SK-N-SH (cell line): Measurements from ENCODE around the gene PLA2G1B. TPM values are rescaled to one million over a fixed set of nuclear protein-coding genes. Genes with fewer than 3 reads are reported as not detected.

Experiments used
- CTCF ChIA-PET: fragments of 300-600, 350-600 bp; formaldehyde crosslinking; extraction: SDS; loops from one replicate; lab custom pipeline; 2021; lab: Yijun Ruan, JAX
- POLR2A ChIA-PET: fragments of 350-600 bp; sonication (Branson Sonifier 250); formaldehyde crosslinking; extraction: SDS; loops from one replicate; lab custom pipeline; 2020; ENCODE audit warnings: antibody characterized with exemption, inconsistent platforms; lab: Yijun Ruan, JAX
- DNase-seq: peaks from one replicate; pipeline ENCODE4 v3.0.0; 2012
- H2AFZ ChIP-seq: fragments of 200-600 bp; sonication (generic); 2 replicates; pipeline ENCODE4 v1.8.1; 2016; ENCODE audit warnings: antibody characterized with exemption, mild to moderate bottlenecking, low read depth
- H3F3A ChIP-seq: fragments of 200-600 bp; sonication (generic); replicated peaks from 2 replicates; pipeline ENCODE3; 2016; ENCODE audit warnings: antibody characterized with exemption, mild to moderate bottlenecking; ENCODE audit not compliant: insufficient read depth
- H3K27ac ChIP-seq, 2 experiments: fragments of 200-500 bp in 1 of 2; fragments of 200-600 bp in 1 of 2; sonication (Bioruptor generic) in 1 of 2; sonication (generic), shearing (Covaris generic) in 1 of 2; 2 replicates each; pipeline versions ENCODE4 v1.5.1 to v1.6.1; 2014 to 2016; ENCODE audit warnings: low read depth in 2 of 2, inconsistent platforms in 1 of 2, low read length in 1 of 2, mild to moderate bottlenecking in 1 of 2, mixed read lengths in 1 of 2
- H3K27me3 ChIP-seq: fragments of 200-600 bp; sonication (generic), shearing (Covaris generic); 2 replicates; pipeline ENCODE4 v1.6.1; 2016; ENCODE audit warnings: mixed run types; ENCODE audit not compliant: insufficient read depth
- H3K36me3 ChIP-seq, 2 experiments: fragments of 200-500 bp in 1 of 2; fragments of 200-600 bp in 1 of 2; sonication (Bioruptor generic) in 1 of 2; sonication (generic) in 1 of 2; replicated peaks in 1 of 2; 2 replicates each; pipeline versions ENCODE3 to v1.5.1; 2014 to 2016; ENCODE audit warnings: low read length in 1 of 2, mild to moderate bottlenecking in 1 of 2; ENCODE audit not compliant: insufficient read depth in 2 of 2, control insufficient read depth in 1 of 2
- H3K4me1 ChIP-seq, 2 experiments: fragments of 200-500 bp in 1 of 2; fragments of 200-600 bp in 1 of 2; sonication (Bioruptor generic) in 1 of 2; sonication (generic), shearing (Covaris generic) in 1 of 2; 2 replicates each; pipeline versions ENCODE4 v1.5.1 to v1.6.1; 2014 to 2016; ENCODE audit warnings: low read depth in 1 of 2, low read length in 1 of 2, mixed run types in 1 of 2; ENCODE audit not compliant: insufficient read depth in 2 of 2, control insufficient read depth in 1 of 2
- H3K4me2 ChIP-seq: fragments of 200-600 bp; sonication (generic), shearing (Covaris generic); 2 replicates; pipeline ENCODE4 v1.6.1; 2017; ENCODE audit warnings: mixed run types
- H3K4me3 ChIP-seq, 2 experiments: fragments of 200-500 bp in 1 of 2; fragments of 200-600 bp in 1 of 2; sonication (Bioruptor generic) in 1 of 2; sonication (generic), shearing (Covaris generic) in 1 of 2; 2 replicates each; pipeline versions ENCODE4 v1.5.1 to v1.8.1; 2014 to 2016; ENCODE audit warnings: low read depth in 2 of 2, inconsistent platforms in 1 of 2, low read length in 1 of 2, mild to moderate bottlenecking in 1 of 2, mixed read lengths in 1 of 2, moderate library complexity in 1 of 2
- H3K79me2 ChIP-seq: fragments of 200-600 bp; sonication (generic); 2 replicates; pipeline ENCODE4 v1.8.1; 2017; ENCODE audit warnings: mild to moderate bottlenecking; ENCODE audit not compliant: insufficient read depth
- H3K9ac ChIP-seq: fragments of 200-600 bp; sonication (generic); 2 replicates; pipeline ENCODE4 v1.6.1; 2017; ENCODE audit warnings: mixed run types
- H3K9me2 ChIP-seq: fragments of 200-600 bp; sonication (generic); 2 replicates; pipeline ENCODE4 v1.6.1; 2017; ENCODE audit warnings: mixed run types
- H3K9me3 ChIP-seq: fragments of 200-600 bp; sonication (generic); 2 replicates; pipeline ENCODE4 v1.6.1; 2017; ENCODE audit warnings: mixed run types, mild to moderate bottlenecking, moderate library complexity
- H4K20me1 ChIP-seq: fragments of 200-600 bp; sonication (generic); 2 replicates; pipeline ENCODE4 v1.6.1; 2017; ENCODE audit warnings: mild to moderate bottlenecking, mixed run types; ENCODE audit not compliant: insufficient read depth
- CTCF ChIP-seq: fragments of 200-600 bp; sonication (generic); IDR thresholded peaks from 2 replicates; pipeline ENCODE4 v1.6.1; 2017; ENCODE audit warnings: antibody characterized with exemption, mild to moderate bottlenecking, moderate library complexity
- ELF1 ChIP-seq: IDR thresholded peaks from 2 replicates; pipeline ENCODE4 v1.4.0; 2012
- EZH2phosphoT487 ChIP-seq: fragments of 200-600 bp; sonication (generic); IDR thresholded peaks from 2 replicates; pipeline ENCODE4 v1.6.1; 2017; ENCODE audit warnings: low read depth, mixed run types, mild to moderate bottlenecking, antibody characterized with exemption, moderate library complexity, borderline replicate concordance
- FOSL2 ChIP-seq: IDR thresholded peaks from 2 replicates; pipeline ENCODE4 v1.4.0; 2012; ENCODE audit warnings: low read depth, mild to moderate bottlenecking, moderate library complexity, borderline replicate concordance
- FOXJ3 ChIP-seq: sonication (generic); formaldehyde crosslinking; IDR thresholded peaks from 2 replicates; pipeline ENCODE4 v1.5.1; 2020; ENCODE audit warnings: mild to moderate bottlenecking, missing genetic modification reagents
- FOXM1 ChIP-seq: IDR thresholded peaks from 2 replicates; pipeline ENCODE4 v1.4.0; 2012; ENCODE audit warnings: low read depth, mild to moderate bottlenecking
- GABPA ChIP-seq: IDR thresholded peaks from 2 replicates; pipeline ENCODE4 v1.4.0; 2012; ENCODE audit warnings: low read depth, mild to moderate bottlenecking
- GATA2 ChIP-seq: sonication (generic); formaldehyde crosslinking; IDR thresholded peaks from 2 replicates; pipeline ENCODE4 v1.5.0; 2020; ENCODE audit warnings: mild to moderate bottlenecking, missing genetic modification reagents
- MAX ChIP-seq: IDR thresholded peaks from 2 replicates; pipeline ENCODE4 v1.4.0; 2012; ENCODE audit warnings: low read depth
- MEF2A ChIP-seq: IDR thresholded peaks from 2 replicates; pipeline ENCODE4 v1.4.0; 2012; ENCODE audit warnings: low read depth, borderline replicate concordance
- NFIC ChIP-seq: IDR thresholded peaks from 2 replicates; pipeline ENCODE4 v1.4.0; 2012; ENCODE audit warnings: borderline replicate concordance
- POLR2AphosphoS5 ChIP-seq: IDR thresholded peaks from 2 replicates; pipeline ENCODE4 v1.6.1; 2012; ENCODE audit warnings: low read depth, low read length
- RAD21 ChIP-seq: IDR thresholded peaks from 2 replicates; pipeline ENCODE4 v1.6.1; 2012; ENCODE audit warnings: mild to moderate bottlenecking, low read length
- RCOR1 ChIP-seq: fragments of 150-350 bp; IDR thresholded peaks from 2 replicates; pipeline ENCODE4 v1.6.1; 2017; ENCODE audit warnings: antibody characterized with exemption, low read length
- RFX5 ChIP-seq: IDR thresholded peaks from 2 replicates; pipeline ENCODE4 v1.6.1; 2012; ENCODE audit warnings: mild to moderate bottlenecking, improper control_type of control experiment, low read length
- RXRA ChIP-seq: IDR thresholded peaks from 2 replicates; pipeline ENCODE4 v1.4.0; 2012; ENCODE audit warnings: low read depth, mild to moderate bottlenecking, borderline replicate concordance
- SMC3 ChIP-seq: IDR thresholded peaks from 2 replicates; pipeline ENCODE4 v1.6.1; 2012; ENCODE audit warnings: low read depth, low read length, improper control_type of control experiment
- TAF1 ChIP-seq: IDR thresholded peaks from 2 replicates; pipeline ENCODE4 v1.6.1; 2012; ENCODE audit warnings: low read depth, mild to moderate bottlenecking, low read length, moderate library complexity, borderline replicate concordance
- TCF12 ChIP-seq: IDR thresholded peaks from 2 replicates; pipeline ENCODE4 v1.4.0; 2012
- USF2 ChIP-seq: fragments of 150-350 bp; IDR thresholded peaks from 2 replicates; pipeline ENCODE4 v1.6.1; 2017; ENCODE audit warnings: antibody characterized with exemption, low read length, low read depth, borderline replicate concordance
- WGBS: methylation state at CpG from one replicate; pipeline ENCODE4 v1.1.6; 2017; ENCODE audit warnings: low lambda C conversion rate; 5-methylcytosine and 5-hydroxymethylcytosine counted together
- polyA plus RNA-seq, 3 experiments: library from polyadenylated mRNA; depleted of rRNA; stranded (reverse); fragments of >200 nt; gene quantifications; 2 replicates each; pipeline ENCODE4 v1.2.3, GENCODE V29; 2012
- TF ChIP-seq, protein P1 (sequence below): IDR thresholded peaks from 2 replicates; pipeline ENCODE4; 2012
- TF ChIP-seq, protein P2 (sequence below): fragments of 150-350 bp; IDR thresholded peaks from 2 replicates; pipeline ENCODE4 v1.6.1; 2016; ENCODE audit warnings: mild to moderate bottlenecking, low read depth, low read length
- TF ChIP-seq, protein P3 (sequence below): IDR thresholded peaks from 2 replicates; pipeline ENCODE4 v1.4.0; 2012; ENCODE audit warnings: low read depth, borderline replicate concordance

Gene PLA2G1B
- polyA plus RNA-seq, 1 of the 3 experiments (the other 2 are of a cell fraction) = not detected

DNA sequence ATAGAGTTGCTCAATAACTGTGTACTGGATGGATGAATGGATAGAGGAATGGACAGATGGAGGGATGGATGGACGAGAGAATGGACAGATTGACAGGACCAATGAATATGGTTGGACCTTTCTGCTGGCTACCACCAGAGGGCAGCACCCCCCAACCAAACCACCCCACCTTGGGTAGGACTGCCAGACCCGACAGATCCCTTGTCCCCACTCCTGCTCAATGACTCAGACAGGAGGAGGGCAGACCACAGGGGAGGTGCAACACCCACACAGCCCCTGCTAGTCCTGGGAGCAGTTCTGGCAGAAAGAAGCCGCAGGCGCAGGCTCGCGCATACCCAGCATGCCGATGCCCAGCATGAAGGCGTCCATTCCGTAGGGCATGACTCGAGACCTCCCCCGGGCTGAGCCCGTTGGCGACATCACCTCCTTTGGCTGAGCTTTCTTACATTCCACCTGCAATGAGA lies 29.0 kb upstream of the PLA2G1B start (continued):
- TF ChIP-seq FOSL2 (peak; percentile 59; the same call in 1 of the 2 replicates), FOXM1 (no peak), RAD21 (peak; percentile 95), EZH2phosphoT487 (no peak)

DNA sequence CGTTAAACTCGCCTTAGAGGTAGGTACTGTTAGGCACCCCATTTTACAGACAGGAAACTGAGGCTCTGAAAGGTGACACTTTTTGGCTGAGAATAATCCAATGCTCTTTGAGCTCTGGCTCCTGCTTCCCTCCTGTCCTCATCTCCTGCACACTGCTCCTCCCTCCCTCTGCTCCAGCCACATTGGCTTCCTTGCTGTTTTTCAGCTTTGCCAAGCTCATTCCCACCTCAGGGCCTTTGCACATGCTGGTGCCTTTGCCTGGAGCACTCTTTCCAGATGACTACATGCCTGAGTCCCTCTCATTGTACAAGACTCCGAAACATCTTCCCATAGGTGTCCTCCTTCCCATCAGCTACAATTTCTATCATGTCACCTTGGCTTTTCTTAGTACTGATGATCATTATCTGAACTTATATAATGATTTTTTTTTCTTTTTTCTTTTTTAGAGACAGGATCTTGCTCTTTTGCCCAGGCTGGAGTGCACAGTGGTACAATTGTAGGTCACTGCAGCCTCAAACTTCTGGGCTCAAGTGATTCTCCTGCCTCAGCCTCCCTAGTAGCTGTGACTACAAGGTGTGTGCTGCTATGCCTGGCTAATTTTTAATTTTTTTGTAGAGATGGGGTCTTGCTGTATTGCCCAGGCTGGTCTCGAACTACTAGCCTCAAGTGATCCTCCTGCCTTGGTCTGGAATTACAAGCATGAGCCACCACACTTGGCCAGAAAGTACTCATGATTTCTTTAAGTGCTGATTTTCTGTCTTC lies 26.2 kb upstream of the PLA2G1B start:
- H3K36me3 ChIP-seq = no peaks in the 10 kb centered on the region
- H3K4me3 ChIP-seq = no peak overlapping the region
- no peak overlapping the region for H3K27ac ChIP-seq
- H3K4me2 ChIP-seq = no peak overlapping the region
- H3K9me3 ChIP-seq = no peaks in the 10 kb centered on the region
- no peaks in the 10 kb centered on the region for H3K27me3 ChIP-seq
- 86% methylated on average over 4 of the region's 4 CpGs for WGBS
- no peak overlapping the region for H3K9ac ChIP-seq
- ChIA-PET POLR2A (no interaction called here), CTCF (interaction anchor here (0.6 to 6.5 kb wide), 8 partner anchors 12 to 115 kb away, joined by 3 to 71 read pairs (median 4); partner anchors contain the start of gene SRSF9)
- H2AFZ ChIP-seq = no peak overlapping the region
- TF ChIP-seq TCF12 = no peak
- TF ChIP-seq, protein P1, sequence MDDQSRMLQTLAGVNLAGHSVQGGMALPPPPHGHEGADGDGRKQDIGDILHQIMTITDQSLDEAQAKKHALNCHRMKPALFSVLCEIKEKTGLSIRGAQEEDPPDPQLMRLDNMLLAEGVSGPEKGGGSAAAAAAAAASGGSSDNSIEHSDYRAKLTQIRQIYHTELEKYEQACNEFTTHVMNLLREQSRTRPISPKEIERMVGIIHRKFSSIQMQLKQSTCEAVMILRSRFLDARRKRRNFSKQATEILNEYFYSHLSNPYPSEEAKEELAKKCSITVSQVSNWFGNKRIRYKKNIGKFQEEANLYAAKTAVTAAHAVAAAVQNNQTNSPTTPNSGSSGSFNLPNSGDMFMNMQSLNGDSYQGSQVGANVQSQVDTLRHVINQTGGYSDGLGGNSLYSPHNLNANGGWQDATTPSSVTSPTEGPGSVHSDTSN = no peak
- TF ChIP-seq RCOR1 = no peak
- TF ChIP-seq SMC3 = no peak
- TF ChIP-seq RFX5 = no peak
- TF ChIP-seq USF2 = no peak
- no peak for TF ChIP-seq EZH2phosphoT487
- TF ChIP-seq RXRA = no peak
- TF ChIP-seq, protein P2, sequence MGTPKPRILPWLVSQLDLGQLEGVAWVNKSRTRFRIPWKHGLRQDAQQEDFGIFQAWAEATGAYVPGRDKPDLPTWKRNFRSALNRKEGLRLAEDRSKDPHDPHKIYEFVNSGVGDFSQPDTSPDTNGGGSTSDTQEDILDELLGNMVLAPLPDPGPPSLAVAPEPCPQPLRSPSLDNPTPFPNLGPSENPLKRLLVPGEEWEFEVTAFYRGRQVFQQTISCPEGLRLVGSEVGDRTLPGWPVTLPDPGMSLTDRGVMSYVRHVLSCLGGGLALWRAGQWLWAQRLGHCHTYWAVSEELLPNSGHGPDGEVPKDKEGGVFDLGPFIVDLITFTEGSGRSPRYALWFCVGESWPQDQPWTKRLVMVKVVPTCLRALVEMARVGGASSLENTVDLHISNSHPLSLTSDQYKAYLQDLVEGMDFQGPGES = no peak
- TF ChIP-seq MAX = no peak
- TF ChIP-seq MEF2A = no peak
- no peak for TF ChIP-seq GABPA
- no peak for TF ChIP-seq ELF1
- no peak for TF ChIP-seq POLR2AphosphoS5
- TF ChIP-seq, protein P3, sequence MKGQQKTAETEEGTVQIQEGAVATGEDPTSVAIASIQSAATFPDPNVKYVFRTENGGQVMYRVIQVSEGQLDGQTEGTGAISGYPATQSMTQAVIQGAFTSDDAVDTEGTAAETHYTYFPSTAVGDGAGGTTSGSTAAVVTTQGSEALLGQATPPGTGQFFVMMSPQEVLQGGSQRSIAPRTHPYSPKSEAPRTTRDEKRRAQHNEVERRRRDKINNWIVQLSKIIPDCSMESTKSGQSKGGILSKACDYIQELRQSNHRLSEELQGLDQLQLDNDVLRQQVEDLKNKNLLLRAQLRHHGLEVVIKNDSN = no peak
- no peak for TF ChIP-seq FOXJ3 (CRISPR knock-in tag)
- no peak for TF ChIP-seq TAF1
- no peak for TF ChIP-seq CTCF
- TF ChIP-seq GATA2 = no peak
- no peak for TF ChIP-seq NFIC
- no peaks in the 10 kb centered on the region for H3K79me2 ChIP-seq
- H4K20me1 ChIP-seq = no peaks in the 10 kb centered on the region
- H3K4me1 ChIP-seq = no peaks in the 10 kb centered on the region; a peak in 1 of 4 replicates
- no peaks in the 10 kb centered on the region for H3F3A ChIP-seq
- no peak for DNase-seq
- H3K9me2 ChIP-seq = no peaks in the 10 kb centered on the region
